K562 (cell line): Measurements from ENCODE around the gene BBC3. TPM values are rescaled to one million over a fixed set of nuclear protein-coding genes. Genes with fewer than 3 reads are reported as not detected.
A peak's percentile ranks its signal among the peaks of the same experiment; 100 is the strongest.

Source experiments
- CHD2 ChIP-seq: IDR thresholded peaks from 2 replicates; pipeline ENCODE4 v1.6.1; 2011; ENCODE audit warnings: low read depth, low read length
- E2F8 ChIP-seq: fragments of 450-650 bp; IDR thresholded peaks from 2 replicates; pipeline ENCODE4 v1.7.1; 2018; ENCODE audit warnings: mild to moderate bottlenecking, low read depth; ENCODE audit not compliant: partially characterized antibody
- ELF2 ChIP-seq: fragments of 250-450 bp; sonication (Bioruptor Pico); IDR thresholded peaks from 2 replicates; pipeline ENCODE4 v1.5.0; 2021; ENCODE audit warnings: mild to moderate bottlenecking
- ETV1 ChIP-seq: fragments of 450-650 bp; conservative IDR thresholded peaks from 2 replicates; pipeline ENCODE4 v1.6.1; 2016; ENCODE audit warnings: missing genetic modification characterization, control low read depth, low read depth, missing compliant biosample characterization
- NRF1 ChIP-seq, 2 experiments: fragments of 450-650 bp; IDR thresholded peaks in 1 of 2; conservative IDR thresholded peaks in 1 of 2; 2 replicates each; pipeline ENCODE4 v1.6.1; 2014; ENCODE audit warnings: mild to moderate bottlenecking in 2 of 2
- PHF20 ChIP-seq: fragments of 450-650 bp; IDR thresholded peaks from 2 replicates; pipeline ENCODE4 v1.6.1; 2018; ENCODE audit not compliant: partially characterized antibody
- PPARD ChIP-seq: fragments of 250-450 bp; sonication (Bioruptor Pico); IDR thresholded peaks from 2 replicates; pipeline ENCODE4 v1.8.0; 2022; ENCODE audit warnings: inconsistent platforms, mild to moderate bottlenecking, moderate library complexity
- SMAD1 ChIP-seq: fragments of 150-350 bp; IDR thresholded peaks from 2 replicates; pipeline ENCODE4 v1.6.1; 2014; ENCODE audit warnings: low read length, low read depth; ENCODE audit not compliant: partially characterized antibody
- SOX6 ChIP-seq: fragments of 450-650 bp; IDR thresholded peaks from 2 replicates; pipeline ENCODE4 v1.6.1; 2014; ENCODE audit warnings: mild to moderate bottlenecking
- TSC22D4 ChIP-seq: fragments of 450-650 bp; IDR thresholded peaks from 2 replicates; pipeline ENCODE4 v1.6.1; 2016; ENCODE audit warnings: missing genetic modification characterization, missing biosample characterization, control low read depth
- ZBTB9 ChIP-seq: fragments of 450-650 bp; formaldehyde crosslinking; IDR thresholded peaks from 2 replicates; pipeline ENCODE4 v1.4.0; 2020; ENCODE audit warnings: mild to moderate bottlenecking, moderate library complexity
- ZMIZ1 ChIP-seq, 2 experiments: fragments of 150-350 bp in 1 of 2; IDR thresholded peaks; 2 replicates each; pipeline ENCODE4 v1.6.1; 2012 to 2016; ENCODE audit warnings: low read depth in 2 of 2, low read length in 2 of 2, mild to moderate bottlenecking in 1 of 2, moderate library complexity in 1 of 2
- polyA plus RNA-seq, 8 experiments: library from polyadenylated mRNA; depleted of rRNA in 4 of 8; stranded (reverse) in 5 of 8; unstranded in 3 of 8; fragments of >200 nt; fragmentation: Nextera tagmentation in 2 of 8; fragmentation: Illumina TruSeq in 1 of 8; extraction: Ambion mirVana in 2 of 8; extraction: Trizol in 1 of 8; gene quantifications; 2 replicates each; pipeline versions ENCODE4 v1.2.1 to v1.2.3, GENCODE V29; 2011 to 2014; ENCODE audit warnings: inconsistent platforms in 1 of 8, missing spikeins in 1 of 8
- total RNA-seq, 7 experiments: library from RNA; depleted of rRNA in 6 of 7; stranded (reverse); fragments of >200 nt in 6 of 7; fragmentation: Illumina TruSeq in 2 of 7; extraction: Trizol in 2 of 7; gene quantifications; 2 replicates each; pipeline versions ENCODE4 v1.2.1 to v1.2.3, GENCODE V29; 2011 to 2021; ENCODE audit warnings: low replicate concordance in 1 of 7
- TF ChIP-seq, protein P1 (sequence below): sonication (generic); formaldehyde crosslinking; IDR thresholded peaks from 2 replicates; pipeline ENCODE4 v1.8.1; 2022; ENCODE audit warnings: missing genetic modification reagents
- TF ChIP-seq, protein P2 (sequence below): sonication (generic); formaldehyde crosslinking; IDR thresholded peaks from 2 replicates; pipeline ENCODE4 v1.8.1; 2023; ENCODE audit warnings: mild to moderate bottlenecking, missing genetic modification reagents

BBC3 gene
- total and polyA plus RNA-seq, 9 of the 15 experiments (the other 6 are each of a cell fraction or from before 2014, with no cell fraction given) = 0.15 to 30.7 (median 4.8) TPM

DNA sequence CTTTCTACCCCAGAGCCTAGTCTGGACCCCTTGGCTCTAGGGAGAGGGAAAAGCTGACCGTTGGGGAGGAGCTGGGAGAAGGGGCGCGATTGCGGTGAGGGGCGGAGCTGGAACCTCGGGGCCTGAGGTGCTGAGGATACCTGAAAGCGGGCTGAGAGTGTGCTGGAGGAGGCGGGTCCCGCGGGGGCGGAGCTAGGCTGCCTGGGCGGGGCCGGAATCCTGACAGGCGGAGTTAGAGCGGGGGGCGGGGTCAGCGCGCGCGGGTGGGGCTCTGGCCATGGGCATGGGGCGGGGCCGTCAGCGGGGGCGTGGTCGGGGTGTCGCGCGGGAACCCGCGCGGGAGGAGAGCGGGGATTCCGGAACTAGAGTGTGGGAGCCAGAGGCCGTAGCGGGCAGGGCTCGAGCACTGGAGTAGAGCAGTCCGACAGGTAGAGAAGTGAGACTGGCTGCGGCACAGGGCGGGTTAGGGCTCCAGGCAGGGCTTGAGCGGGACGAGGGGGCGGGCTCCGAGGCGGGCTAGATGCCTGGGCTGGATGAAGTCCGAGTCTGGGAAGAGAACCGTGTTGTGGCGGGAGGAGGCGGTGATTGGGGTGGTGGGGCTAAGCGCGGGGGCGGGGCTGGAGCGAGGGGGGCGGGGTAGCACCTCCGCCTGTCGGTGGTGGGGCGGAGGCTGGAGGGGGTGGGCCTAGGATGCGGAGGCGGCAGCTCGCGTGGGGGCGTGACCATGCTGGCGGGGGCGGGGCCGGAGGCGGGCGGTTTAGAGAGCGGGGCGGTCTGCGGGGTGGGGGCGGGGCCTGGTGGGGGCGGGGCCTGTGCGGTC, 43.3 kb upstream of the BBC3 start, which contains the start of gene INAFM1 (continued):
- TF ChIP-seq ZMIZ1 (IDR thresholded peaks at IDR 0.05; ENCODE audit: low read depth in 2 of 2, low read length in 2 of 2) (0 out of 4 replicates have a peak, but pooled peaks of 1 of the 2 experiments have one; percentile 9), SOX6 (no peak), NRF1 (conservative IDR thresholded peaks at IDR 0.05 in 1 of 2, IDR thresholded peaks at IDR 0.05 in 1 of 2) (peak; percentile 66 to 67), ELF2 (CRISPR knock-in tag) (peak; percentile 62; the same call in 1 of the 2 replicates), PPARD (no peak), TSC22D4 (tag) (no peak), PHF20 (peak; percentile 51), E2F8 (peak; percentile 82), CHD2 (peak; percentile 91), ETV1 (peak; percentile 66), ZBTB9 (CRISPR knock-in tag) (peak; percentile 19; the same call in 1 of the 2 replicates), SMAD1 (no peak)
- TF ChIP-seq, protein P1, sequence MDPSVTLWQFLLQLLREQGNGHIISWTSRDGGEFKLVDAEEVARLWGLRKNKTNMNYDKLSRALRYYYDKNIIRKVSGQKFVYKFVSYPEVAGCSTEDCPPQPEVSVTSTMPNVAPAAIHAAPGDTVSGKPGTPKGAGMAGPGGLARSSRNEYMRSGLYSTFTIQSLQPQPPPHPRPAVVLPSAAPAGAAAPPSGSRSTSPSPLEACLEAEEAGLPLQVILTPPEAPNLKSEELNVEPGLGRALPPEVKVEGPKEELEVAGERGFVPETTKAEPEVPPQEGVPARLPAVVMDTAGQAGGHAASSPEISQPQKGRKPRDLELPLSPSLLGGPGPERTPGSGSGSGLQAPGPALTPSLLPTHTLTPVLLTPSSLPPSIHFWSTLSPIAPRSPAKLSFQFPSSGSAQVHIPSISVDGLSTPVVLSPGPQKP (CRISPR knock-in tag) = no peak
- TF ChIP-seq, protein P2, sequence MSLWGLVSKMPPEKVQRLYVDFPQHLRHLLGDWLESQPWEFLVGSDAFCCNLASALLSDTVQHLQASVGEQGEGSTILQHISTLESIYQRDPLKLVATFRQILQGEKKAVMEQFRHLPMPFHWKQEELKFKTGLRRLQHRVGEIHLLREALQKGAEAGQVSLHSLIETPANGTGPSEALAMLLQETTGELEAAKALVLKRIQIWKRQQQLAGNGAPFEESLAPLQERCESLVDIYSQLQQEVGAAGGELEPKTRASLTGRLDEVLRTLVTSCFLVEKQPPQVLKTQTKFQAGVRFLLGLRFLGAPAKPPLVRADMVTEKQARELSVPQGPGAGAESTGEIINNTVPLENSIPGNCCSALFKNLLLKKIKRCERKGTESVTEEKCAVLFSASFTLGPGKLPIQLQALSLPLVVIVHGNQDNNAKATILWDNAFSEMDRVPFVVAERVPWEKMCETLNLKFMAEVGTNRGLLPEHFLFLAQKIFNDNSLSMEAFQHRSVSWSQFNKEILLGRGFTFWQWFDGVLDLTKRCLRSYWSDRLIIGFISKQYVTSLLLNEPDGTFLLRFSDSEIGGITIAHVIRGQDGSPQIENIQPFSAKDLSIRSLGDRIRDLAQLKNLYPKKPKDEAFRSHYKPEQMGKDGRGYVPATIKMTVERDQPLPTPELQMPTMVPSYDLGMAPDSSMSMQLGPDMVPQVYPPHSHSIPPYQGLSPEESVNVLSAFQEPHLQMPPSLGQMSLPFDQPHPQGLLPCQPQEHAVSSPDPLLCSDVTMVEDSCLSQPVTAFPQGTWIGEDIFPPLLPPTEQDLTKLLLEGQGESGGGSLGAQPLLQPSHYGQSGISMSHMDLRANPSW (CRISPR knock-in tag) = no peak
